HL-60 (cell line): ENCODE results near the gene PCIF1.

Experiments used
- TF ChIP-seq, protein P1 (sequence below): IDR thresholded peaks from one replicate; pipeline ENCODE4 v1.5.1; 2011; ENCODE audit warnings: low read length, control low read depth, inconsistent platforms; ENCODE audit not compliant: insufficient read depth
- TF ChIP-seq, protein P2 (sequence below): IDR thresholded peaks from 2 replicates; pipeline ENCODE4 v1.6.1; 2012; ENCODE audit warnings: low read depth; ENCODE audit not compliant: insufficient replicate concordance

DNA sequence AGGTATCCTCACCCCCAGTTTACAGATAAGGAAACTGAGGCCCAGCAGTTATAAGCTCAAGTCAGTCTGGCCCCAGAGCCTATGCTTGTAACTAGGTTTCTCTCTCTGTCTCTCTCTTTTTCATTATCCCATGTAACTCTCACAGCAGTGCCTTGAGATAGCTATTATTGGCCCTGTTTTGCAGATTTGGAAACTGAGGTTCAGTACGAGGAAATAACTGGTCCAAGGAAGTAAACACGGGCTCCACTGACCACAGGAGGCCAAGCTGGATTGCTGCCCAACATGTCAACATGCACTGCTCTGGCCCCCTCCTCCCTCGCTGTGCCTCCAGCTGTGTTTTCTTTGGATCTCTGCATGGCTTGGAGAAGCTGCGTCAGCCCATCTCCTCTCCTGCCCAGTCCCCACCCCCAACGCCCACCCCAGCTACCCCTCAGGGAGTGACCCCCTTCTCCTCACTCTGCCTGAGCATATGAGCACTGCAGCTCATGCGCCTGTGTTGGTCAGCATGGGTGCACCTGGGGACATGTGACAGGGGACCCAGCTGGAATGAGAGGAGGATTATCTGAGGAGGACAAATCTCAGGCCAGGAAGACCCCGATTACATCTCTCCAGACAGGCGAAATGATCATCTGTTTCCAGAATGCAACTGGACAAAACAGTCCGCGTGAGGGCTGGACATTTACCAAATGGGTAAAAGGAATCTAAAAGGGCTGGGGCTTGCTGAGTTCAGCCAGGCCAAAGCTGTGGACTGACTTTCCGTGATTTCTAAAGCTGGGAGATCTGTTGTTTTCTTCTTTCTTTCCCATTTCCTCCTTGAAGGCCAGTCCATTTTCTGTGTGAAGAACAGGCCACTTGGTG lies 14.7 kb upstream of the PCIF1 start:
- TF ChIP-seq, protein P1, sequence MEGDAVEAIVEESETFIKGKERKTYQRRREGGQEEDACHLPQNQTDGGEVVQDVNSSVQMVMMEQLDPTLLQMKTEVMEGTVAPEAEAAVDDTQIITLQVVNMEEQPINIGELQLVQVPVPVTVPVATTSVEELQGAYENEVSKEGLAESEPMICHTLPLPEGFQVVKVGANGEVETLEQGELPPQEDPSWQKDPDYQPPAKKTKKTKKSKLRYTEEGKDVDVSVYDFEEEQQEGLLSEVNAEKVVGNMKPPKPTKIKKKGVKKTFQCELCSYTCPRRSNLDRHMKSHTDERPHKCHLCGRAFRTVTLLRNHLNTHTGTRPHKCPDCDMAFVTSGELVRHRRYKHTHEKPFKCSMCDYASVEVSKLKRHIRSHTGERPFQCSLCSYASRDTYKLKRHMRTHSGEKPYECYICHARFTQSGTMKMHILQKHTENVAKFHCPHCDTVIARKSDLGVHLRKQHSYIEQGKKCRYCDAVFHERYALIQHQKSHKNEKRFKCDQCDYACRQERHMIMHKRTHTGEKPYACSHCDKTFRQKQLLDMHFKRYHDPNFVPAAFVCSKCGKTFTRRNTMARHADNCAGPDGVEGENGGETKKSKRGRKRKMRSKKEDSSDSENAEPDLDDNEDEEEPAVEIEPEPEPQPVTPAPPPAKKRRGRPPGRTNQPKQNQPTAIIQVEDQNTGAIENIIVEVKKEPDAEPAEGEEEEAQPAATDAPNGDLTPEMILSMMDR: no peak
- TF ChIP-seq, protein P2, sequence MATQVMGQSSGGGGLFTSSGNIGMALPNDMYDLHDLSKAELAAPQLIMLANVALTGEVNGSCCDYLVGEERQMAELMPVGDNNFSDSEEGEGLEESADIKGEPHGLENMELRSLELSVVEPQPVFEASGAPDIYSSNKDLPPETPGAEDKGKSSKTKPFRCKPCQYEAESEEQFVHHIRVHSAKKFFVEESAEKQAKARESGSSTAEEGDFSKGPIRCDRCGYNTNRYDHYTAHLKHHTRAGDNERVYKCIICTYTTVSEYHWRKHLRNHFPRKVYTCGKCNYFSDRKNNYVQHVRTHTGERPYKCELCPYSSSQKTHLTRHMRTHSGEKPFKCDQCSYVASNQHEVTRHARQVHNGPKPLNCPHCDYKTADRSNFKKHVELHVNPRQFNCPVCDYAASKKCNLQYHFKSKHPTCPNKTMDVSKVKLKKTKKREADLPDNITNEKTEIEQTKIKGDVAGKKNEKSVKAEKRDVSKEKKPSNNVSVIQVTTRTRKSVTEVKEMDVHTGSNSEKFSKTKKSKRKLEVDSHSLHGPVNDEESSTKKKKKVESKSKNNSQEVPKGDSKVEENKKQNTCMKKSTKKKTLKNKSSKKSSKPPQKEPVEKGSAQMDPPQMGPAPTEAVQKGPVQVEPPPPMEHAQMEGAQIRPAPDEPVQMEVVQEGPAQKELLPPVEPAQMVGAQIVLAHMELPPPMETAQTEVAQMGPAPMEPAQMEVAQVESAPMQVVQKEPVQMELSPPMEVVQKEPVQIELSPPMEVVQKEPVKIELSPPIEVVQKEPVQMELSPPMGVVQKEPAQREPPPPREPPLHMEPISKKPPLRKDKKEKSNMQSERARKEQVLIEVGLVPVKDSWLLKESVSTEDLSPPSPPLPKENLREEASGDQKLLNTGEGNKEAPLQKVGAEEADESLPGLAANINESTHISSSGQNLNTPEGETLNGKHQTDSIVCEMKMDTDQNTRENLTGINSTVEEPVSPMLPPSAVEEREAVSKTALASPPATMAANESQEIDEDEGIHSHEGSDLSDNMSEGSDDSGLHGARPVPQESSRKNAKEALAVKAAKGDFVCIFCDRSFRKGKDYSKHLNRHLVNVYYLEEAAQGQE: no peak
